ENCODE data around the gene KCNG2. TPM values are rescaled to one million over a fixed set of nuclear protein-coding genes. Genes with fewer than 3 reads are reported as not detected.

Gene KCNG2
- total RNA-seq, 1 donor from 2014 or later, result not detected

DNA sequence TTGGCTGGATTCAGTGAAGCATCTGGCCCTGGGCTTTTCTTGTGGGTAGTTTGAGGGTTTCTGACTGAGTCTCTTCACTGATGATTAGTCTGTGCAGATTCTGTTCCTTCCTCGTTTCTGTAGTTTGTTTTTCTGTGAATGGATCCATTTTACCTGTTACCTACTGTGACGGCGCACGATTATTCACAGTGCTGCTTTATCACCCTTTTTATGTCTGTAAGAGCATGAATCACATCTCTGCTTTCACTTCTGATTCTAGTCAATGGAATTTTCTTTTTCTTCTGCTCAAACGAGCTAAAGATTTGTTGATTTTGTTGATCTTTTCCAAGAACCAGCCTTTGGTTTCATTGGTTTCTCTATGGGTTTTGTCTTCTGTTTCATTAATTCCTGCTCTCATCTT, 92.9 kb downstream of the KCNG2 start:
- TF ChIP-seq CTCF (conservative IDR thresholded peaks at IDR 0.05), result no peak
- DNase-seq (ENCODE audit: low read depth, low spot score), result no peak
- Mint-ChIP-seq H3K9me3 (peaks cover 50% of the 10 kb centered on the region), H3K4me3 (no peak overlapping the region), H3K36me3 (ENCODE audit: low read depth) (peaks cover 42% of the 10 kb centered on the region), H3K27me3 (ENCODE audit: low read depth) (peaks cover 2% of the 10 kb centered on the region), H3K4me1 (no peaks in the 10 kb centered on the region), H3K27ac (ENCODE audit: unreplicated experiment) (no peak overlapping the region)

- Mint-ChIP-seq H3K4me1 (no peaks in the 10 kb centered on the region), H3K4me3 (no peak overlapping the region), H3K36me3 (ENCODE audit: low read depth) (peaks cover 46% of the 10 kb centered on the region), H3K27me3 (ENCODE audit: low read depth) (peaks cover 2% of the 10 kb centered on the region), H3K9me3 (peaks cover 48% of the 10 kb centered on the region), H3K27ac (ENCODE audit: unreplicated experiment) (no peak overlapping the region)
- no peak for DNase-seq (ENCODE audit: low read depth, low spot score)
- TF ChIP-seq CTCF (conservative IDR thresholded peaks at IDR 0.05), result no peak
Observed at GRCh38 chr18:79896738-79897137, 99.0 kb downstream of the KCNG2 start.

- no peak overlapping the region for H3K27ac Mint-ChIP-seq (ENCODE audit: unreplicated experiment)
- peaks cover 40% of the 10 kb centered on the region for H3K9me3 Mint-ChIP-seq
- TF ChIP-seq CTCF (conservative IDR thresholded peaks at IDR 0.05), result no peak
- peaks cover 48% of the 10 kb centered on the region for H3K36me3 Mint-ChIP-seq (ENCODE audit: low read depth)
- H3K4me1 Mint-ChIP-seq, result no peaks in the 10 kb centered on the region
- H3K27me3 Mint-ChIP-seq (ENCODE audit: low read depth), result peaks cover 2% of the 10 kb centered on the region
- DNase-seq (ENCODE audit: low read depth, low spot score), result no peak
- no peak overlapping the region for H3K4me3 Mint-ChIP-seq
Observed at GRCh38 chr18:79897940-79898625, 100.3 kb downstream of the KCNG2 start.

DNA sequence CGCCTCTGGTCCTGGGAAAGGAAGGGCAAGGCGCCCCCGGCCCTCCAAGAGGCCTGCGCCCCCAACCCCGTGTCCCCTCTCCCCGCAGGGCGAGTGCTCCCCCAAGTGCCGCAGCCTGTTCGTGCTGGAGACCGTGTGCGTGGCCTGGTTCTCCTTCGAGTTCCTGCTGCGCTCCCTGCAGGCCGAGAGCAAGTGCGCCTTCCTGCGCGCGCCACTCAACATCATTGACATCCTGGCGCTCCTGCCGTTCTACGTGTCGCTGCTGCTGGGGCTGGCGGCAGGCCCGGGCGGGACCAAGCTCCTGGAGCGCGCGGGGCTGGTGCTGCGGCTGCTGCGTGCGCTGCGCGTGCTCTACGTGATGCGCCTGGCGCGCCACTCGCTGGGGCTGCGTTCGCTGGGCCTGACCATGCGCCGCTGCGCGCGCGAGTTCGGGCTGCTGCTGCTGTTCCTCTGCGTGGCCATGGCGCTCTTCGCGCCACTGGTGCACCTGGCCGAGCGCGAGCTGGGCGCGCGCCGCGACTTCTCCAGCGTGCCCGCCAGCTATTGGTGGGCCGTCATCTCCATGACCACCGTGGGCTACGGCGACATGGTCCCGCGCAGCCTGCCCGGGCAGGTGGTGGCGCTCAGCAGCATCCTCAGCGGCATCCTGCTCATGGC, 101.3 kb downstream of the KCNG2 start:
- H3K27ac Mint-ChIP-seq (ENCODE audit: unreplicated experiment), result no peak overlapping the region
- no peaks in the 10 kb centered on the region for H3K27me3 Mint-ChIP-seq (ENCODE audit: low read depth)
- no peak for TF ChIP-seq CTCF (conservative IDR thresholded peaks at IDR 0.05)
- H3K4me3 Mint-ChIP-seq, result no peak overlapping the region
- DNase-seq (ENCODE audit: low read depth, low spot score), result no peak
- H3K9me3 Mint-ChIP-seq, result peaks cover 32% of the 10 kb centered on the region
- no peaks in the 10 kb centered on the region for H3K4me1 Mint-ChIP-seq
- H3K36me3 Mint-ChIP-seq (ENCODE audit: low read depth), result peaks cover 41% of the 10 kb centered on the region

- DNase-seq (ENCODE audit: low read depth, low spot score), result no peak
- Mint-ChIP-seq H3K4me3 (no peak overlapping the region), H3K9me3 (peaks cover 28% of the 10 kb centered on the region), H3K36me3 (ENCODE audit: low read depth) (peaks cover 38% of the 10 kb centered on the region), H3K27me3 (ENCODE audit: low read depth) (no peaks in the 10 kb centered on the region), H3K27ac (ENCODE audit: unreplicated experiment) (no peak overlapping the region), H3K4me1 (no peaks in the 10 kb centered on the region)
- TF ChIP-seq CTCF (conservative IDR thresholded peaks at IDR 0.05), result no peak
Observed at GRCh38 chr18:79899609-79900445, 102.1 kb downstream of the KCNG2 start.
